ENCODE data around the gene ZNF630.

GRCh38 chrX:48022738-48023137 lies 48.7 kb downstream of the ZNF630 start:
- TF ChIP-seq CTCF (IDR thresholded peaks at IDR 0.05; ENCODE audit: low read depth, low read length, poor library complexity, severe bottlenecking) (no peak), EZH2phosphoT487 (IDR thresholded peaks at IDR 0.05; ENCODE audit: borderline replicate concordance, low read length) (no peak)
